ENCODE data around the gene YPEL3. TPM values are rescaled to one million over a fixed set of nuclear protein-coding genes. Genes with fewer than 3 reads are reported as not detected.

Gene YPEL3
- total and polyA plus RNA-seq, 2 of the 8 experiments (the other 6 are each of a cell fraction or from before 2014, with no cell fraction given): 40.3 to 53.3 TPM

GRCh38 chr16:30115238-30115637 lies 19.2 kb upstream of the YPEL3 start:
- no peak overlapping the region for H2BK5ac ChIP-seq (ENCODE audit: low read depth, low read length)
- no peaks in the 10 kb centered on the region for H3K9me3 ChIP-seq (ENCODE audit: insufficient read depth in 2 of 2, low read depth in 1 of 2, low read length in 1 of 2)
- H3K79me1 ChIP-seq (ENCODE audit: low read depth, low read length): no peaks in the 10 kb centered on the region
- no peaks in the 10 kb centered on the region for H3K79me2 ChIP-seq (ENCODE audit: control insufficient read depth in 1 of 2, insufficient read depth in 2 of 2, low read length in 2 of 2)
- H4K20me1 ChIP-seq (replicated peaks in 1 of 2; ENCODE audit: control insufficient read depth in 1 of 2, insufficient read depth in 2 of 2, low read length in 2 of 2): peaks cover 2 to 6% of the 10 kb centered on the region in 2 experiments
- H3K9ac ChIP-seq (replicated peaks in 1 of 4; ENCODE audit: extremely low read depth in 1 of 4, low read depth in 3 of 4, low read length in 3 of 4): no peak overlapping the region
- H3K14ac ChIP-seq (ENCODE audit: insufficient read length): no peak overlapping the region
- no peak overlapping the region for H2BK120ac ChIP-seq (replicated peaks; ENCODE audit: low read depth, low read length)
- no peak overlapping the region for H3K56ac ChIP-seq (replicated peaks; ENCODE audit: insufficient read length, low read depth, low read length)
- TF ChIP-seq CBX5 (IDR thresholded peaks at IDR 0.05; ENCODE audit: low read depth, low read length) (no peak), TCF12 (IDR thresholded peaks at IDR 0.05; ENCODE audit: low read depth, low read length) (peak; percentile 63; the same call in 1 of the 2 replicates)
- no peak overlapping the region for H2BK20ac ChIP-seq (ENCODE audit: low read length)
- H3K27me3 ChIP-seq (replicated peaks in 1 of 4; ENCODE audit: control insufficient read depth in 3 of 4, extremely low read depth in 1 of 4, insufficient read depth in 3 of 4, low read length in 3 of 4): no peaks in the 10 kb centered on the region
- H3K36me3 ChIP-seq (ENCODE audit: control insufficient read depth in 2 of 4, insufficient read depth in 4 of 4, low read length in 3 of 4): peaks cover 0 to 4% (median 0%) of the 10 kb centered on the region in 4 experiments; a peak in 1 of 8 replicates
- H3K27ac ChIP-seq (ENCODE audit: low read depth, low read length): no peak overlapping the region
- no peak overlapping the region for H2AFZ ChIP-seq (ENCODE audit: low read length)
- no peak for DNase-seq (ENCODE audit: low read depth in 1 of 2, low spot score in 2 of 2)
- H4K8ac ChIP-seq (ENCODE audit: extremely low read depth, insufficient read depth, low read length): no peak overlapping the region
- no peak overlapping the region for H3K4me2 ChIP-seq (ENCODE audit: insufficient read depth in 1 of 2, low read depth in 2 of 2, low read length in 2 of 2)
- H4K5ac ChIP-seq (ENCODE audit: insufficient read length, low read depth, low read length): no peak overlapping the region
- FAIRE-seq: no peak
- H4K91ac ChIP-seq (replicated peaks; ENCODE audit: insufficient read length, low read length): no peak overlapping the region
- H3K4ac ChIP-seq (replicated peaks; ENCODE audit: insufficient read length, low read depth, low read length): no peak overlapping the region
- peaks cover 0 to 12% (median 6%) of the 10 kb centered on the region in 4 experiments; a peak in 5 of 7 replicates for H3K4me1 ChIP-seq (replicated peaks in 1 of 4; ENCODE audit: control insufficient read depth in 3 of 4, insufficient read depth in 4 of 4, low read length in 3 of 4)
- 77% methylated on average over 7 of the region's 7 CpGs; no CpG with 5 or more reads in 1 of the 2 experiments for WGBS, 2 experiments (ENCODE audit: extremely low coverage in 1 of 2, insufficient coverage in 1 of 2, insufficient read length in 1 of 2, insufficient replicate concordance in 2 of 2, low coverage in 1 of 2, low lambda C conversion rate in 2 of 2, missing lambda C conversion rate in 1 of 2)
- no peak overlapping the region for H3K23ac ChIP-seq (ENCODE audit: insufficient read length)
- no peak overlapping the region for H2AK5ac ChIP-seq (ENCODE audit: low read depth, low read length)
- H3K4me3 ChIP-seq (ENCODE audit: extremely low read depth in 1 of 4, insufficient read depth in 2 of 4, low read depth in 3 of 4, low read length in 4 of 4): no peak overlapping the region
- H2BK15ac ChIP-seq (ENCODE audit: low read length): no peak overlapping the region
- CTCF ChIA-PET (ENCODE audit: partially characterized antibody): interaction anchor here (6.7 kb wide), 1 partner anchor 25 kb away, joined by 90 read pairs; the partner anchor contains the start of gene TBX6
- H2BK12ac ChIP-seq (ENCODE audit: low read depth, low read length): no peak overlapping the region
- POLR2A ChIA-PET (ENCODE audit: partially characterized antibody): interaction anchor here (1.1 to 16.3 kb wide), 2 partner anchors 10 to 23 kb away, joined by 4 to 169 read pairs; partner anchors contain the start of genes TBX6 and YPEL3
- no peaks in the 10 kb centered on the region for H3K23me2 ChIP-seq (ENCODE audit: low read depth, low read length)
- no peak overlapping the region for H3K18ac ChIP-seq (ENCODE audit: extremely low read depth, low read length)
